DND-41 (cell line): ENCODE measurements around the gene SH3TC2.

ENCODE experiments used
- ATAC-seq: fragments of 200-7000 bp; cut with Tn5 transposase; 3 replicates; pipeline ENCODE4 v1.9.1; 2021; ENCODE audit warnings: low read depth; ENCODE audit not compliant: insufficient read depth
- DNase-seq: peaks from one replicate; pipeline ENCODE4 v3.0.0-alpha.2; 2020
- H2AFZ ChIP-seq: 2 replicates; pipeline ENCODE4 v1.6.0; 2012; ENCODE audit warnings: low read depth, low read length
- H3K27ac ChIP-seq: 2 replicates; pipeline ENCODE4 v1.5.1; 2012; ENCODE audit warnings: low read length, inconsistent platforms
- H3K27me3 ChIP-seq: fragments of 200-600 bp; sonication (generic); 2 replicates; pipeline ENCODE4 v1.6.0; 2012; ENCODE audit warnings: low read length, mild to moderate bottlenecking, inconsistent platforms; ENCODE audit not compliant: insufficient read depth, poor library complexity
- H3K36me3 ChIP-seq: 2 replicates; pipeline ENCODE4 v1.5.1; 2012; ENCODE audit warnings: low read length, inconsistent platforms; ENCODE audit not compliant: insufficient read depth
- H3K4me1 ChIP-seq: 2 replicates; pipeline ENCODE4 v1.5.1; 2012; ENCODE audit warnings: mild to moderate bottlenecking, low read length; ENCODE audit not compliant: insufficient read depth
- H3K4me2 ChIP-seq: 2 replicates; pipeline ENCODE4 v1.6.0; 2012; ENCODE audit warnings: mild to moderate bottlenecking, moderate library complexity, low read length, inconsistent platforms; ENCODE audit not compliant: insufficient read depth
- H3K4me3 ChIP-seq, 2 experiments: fragments of 200-600 bp in 1 of 2; shearing (Covaris generic) in 1 of 2; 2 replicates each; pipeline ENCODE4 v1.5.1; 2012 to 2016; ENCODE audit warnings: inconsistent platforms in 2 of 2, low read length in 2 of 2, mild to moderate bottlenecking in 2 of 2, low read depth in 1 of 2, moderate library complexity in 1 of 2
- H3K79me2 ChIP-seq: 2 replicates; pipeline ENCODE4 v1.6.0; 2012; ENCODE audit warnings: low read length, inconsistent platforms; ENCODE audit not compliant: insufficient read depth
- H3K9ac ChIP-seq: 2 replicates; pipeline ENCODE4 v1.6.0; 2012; ENCODE audit warnings: low read depth, mild to moderate bottlenecking, inconsistent platforms, low read length, moderate library complexity
- H3K9me3 ChIP-seq: 2 replicates; pipeline ENCODE4 v1.5.1; 2012; ENCODE audit warnings: low read length, moderate library complexity, mild to moderate bottlenecking, inconsistent platforms; ENCODE audit not compliant: insufficient read depth, severe bottlenecking
- H4K20me1 ChIP-seq: 2 replicates; pipeline ENCODE4 v1.6.0; 2012; ENCODE audit warnings: low read length; ENCODE audit not compliant: insufficient read depth
- CTCF ChIP-seq: IDR thresholded peaks from 2 replicates; pipeline ENCODE4 v1.5.1; 2012; ENCODE audit warnings: borderline replicate concordance, low read length, moderate library complexity, mild to moderate bottlenecking; ENCODE audit not compliant: poor library complexity, severe bottlenecking; ENCODE audit errors: extremely low read depth
- EZH2 ChIP-seq: IDR thresholded peaks from 3 replicates; pipeline ENCODE4 v1.6.1; 2012; ENCODE audit warnings: borderline replicate concordance, low read depth, mild to moderate bottlenecking, moderate library complexity, low read length, inconsistent platforms; ENCODE audit not compliant: severe bottlenecking

The SH3TC2 gene

GRCh38 chr5:148974642-148975327, 88.1 kb downstream of the SH3TC2 start:
- Histone ChIP-seq H3K4me3 (no peak overlapping the region), H4K20me1 (no peaks in the 10 kb centered on the region), H3K27ac (no peak overlapping the region), H3K9ac (no peak overlapping the region), H3K4me1 (no peaks in the 10 kb centered on the region), H3K9me3 (no peaks in the 10 kb centered on the region), H3K79me2 (no peaks in the 10 kb centered on the region), H2AFZ (no peak overlapping the region), H3K27me3 (peaks cover 11% of the 10 kb centered on the region), H3K4me2 (no peak overlapping the region), H3K36me3 (no peaks in the 10 kb centered on the region)
- DNase-seq (no peak), ATAC-seq (no peak)
- TF ChIP-seq EZH2 (no peak), CTCF (no peak)

- ATAC-seq (no peak), DNase-seq (no peak)
- no peak overlapping the region for H3K27ac ChIP-seq
Measured at GRCh38 chr5:148973455-148973854, 89.4 kb downstream of the SH3TC2 start.

GRCh38 chr5:148972974-148973374, 89.9 kb downstream of the SH3TC2 start:
- TF ChIP-seq CTCF (no peak), EZH2 (no peak)
- Histone ChIP-seq H3K4me3 (no peak overlapping the region), H3K27ac (no peak overlapping the region), H4K20me1 (no peaks in the 10 kb centered on the region), H3K4me2 (no peak overlapping the region), H3K36me3 (no peaks in the 10 kb centered on the region), H3K79me2 (no peaks in the 10 kb centered on the region), H2AFZ (no peak overlapping the region), H3K4me1 (no peaks in the 10 kb centered on the region), H3K27me3 (peaks cover 10% of the 10 kb centered on the region), H3K9me3 (no peaks in the 10 kb centered on the region), H3K9ac (no peak overlapping the region)
- ATAC-seq (no peak), DNase-seq (no peak)

More at GRCh38 chr5:148973455-148973854, 89.4 kb downstream of the SH3TC2 start:
- Histone ChIP-seq H3K4me2 (no peak overlapping the region), H3K79me2 (no peaks in the 10 kb centered on the region), H3K9ac (no peak overlapping the region), H3K27me3 (peaks cover 7% of the 10 kb centered on the region), H3K36me3 (no peaks in the 10 kb centered on the region), H2AFZ (no peak overlapping the region), H4K20me1 (no peaks in the 10 kb centered on the region), H3K4me1 (no peaks in the 10 kb centered on the region), H3K4me3 (no peak overlapping the region), H3K9me3 (no peaks in the 10 kb centered on the region)
- TF ChIP-seq EZH2 (no peak), CTCF (no peak)

- no peak overlapping the region for H3K4me3 ChIP-seq
- no peak overlapping the region for H3K27ac ChIP-seq
- no peaks in the 10 kb centered on the region for H4K20me1 ChIP-seq
- no peak overlapping the region for H2AFZ ChIP-seq
- H3K9me3 ChIP-seq = no peaks in the 10 kb centered on the region
- peaks cover 11% of the 10 kb centered on the region for H3K27me3 ChIP-seq
- no peaks in the 10 kb centered on the region for H3K79me2 ChIP-seq
- ATAC-seq (no peak), DNase-seq (no peak)
- H3K9ac ChIP-seq = no peak overlapping the region
- H3K4me1 ChIP-seq = no peaks in the 10 kb centered on the region
- TF ChIP-seq CTCF = no peak
- no peak for TF ChIP-seq EZH2
- no peaks in the 10 kb centered on the region for H3K36me3 ChIP-seq
- H3K4me2 ChIP-seq = no peak overlapping the region
Measured at GRCh38 chr5:148972396-148972795, 90.5 kb downstream of the SH3TC2 start.
